IPS-NIHi11 (cell line): ENCODE data around the gene RCBTB1.

Experiments used
- DNase-seq: peaks from one replicate; pipeline ENCODE4 v3.0.0; 2012; ENCODE audit warnings: mixed read lengths, low spot score

RCBTB1 gene

GRCh38 chr13:49559006-49559405 is 26.4 kb downstream of the RCBTB1 start:
- no peak for DNase-seq

- no peak for DNase-seq
These were observed 31.0 kb downstream of the RCBTB1 start for GRCh38 chr13:49554387-49554786.

GRCh38 chr13:49553888-49554287 is 31.5 kb downstream of the RCBTB1 start:
- no peak for DNase-seq

- no peak for DNase-seq
These were observed 34.3 kb downstream of the RCBTB1 start for GRCh38 chr13:49550942-49551644.

GRCh38 chr13:49549289-49549688 is 36.1 kb downstream of the RCBTB1 start:
- DNase-seq = peak; percentile 26

- DNase-seq = no peak
These were observed 38.8 kb downstream of the RCBTB1 start for GRCh38 chr13:49546561-49546960.

GRCh38 chr13:49545661-49546060 is 39.7 kb downstream of the RCBTB1 start:
- no peak for DNase-seq

GRCh38 chr13:49543656-49544055 is 41.7 kb downstream of the RCBTB1 start:
- DNase-seq = no peak

- DNase-seq = no peak
These were observed 44.8 kb downstream of the RCBTB1 start for GRCh38 chr13:49540552-49540951.

GRCh38 chr13:49539746-49540145 is 45.6 kb downstream of the RCBTB1 start:
- DNase-seq = no peak

GRCh38 chr13:49539313-49539712 is 46.0 kb downstream of the RCBTB1 start:
- DNase-seq = no peak

- no peak for DNase-seq
These were observed 47.0 kb downstream of the RCBTB1 start for GRCh38 chr13:49538404-49538803.

GRCh38 chr13:49536144-49536873 is 49.0 kb downstream of the RCBTB1 start:
- DNase-seq = no peak

- no peak for DNase-seq
These were observed 51.6 kb downstream of the RCBTB1 start for GRCh38 chr13:49533591-49534269.

GRCh38 chr13:49533011-49533410 is 52.3 kb downstream of the RCBTB1 start:
- DNase-seq = no peak

- DNase-seq = no peak
These were observed 52.8 kb downstream of the RCBTB1 start for GRCh38 chr13:49532593-49532992.

- DNase-seq = no peak
These were observed 54.9 kb downstream of the RCBTB1 start for GRCh38 chr13:49530457-49530856.

GRCh38 chr13:49528161-49528560 is 57.2 kb downstream of the RCBTB1 start:
- DNase-seq = no peak

- DNase-seq = no peak
These were observed 58.2 kb downstream of the RCBTB1 start for GRCh38 chr13:49527123-49527522.

GRCh38 chr13:49524740-49525501 is 60.4 kb downstream of the RCBTB1 start:
- no peak for DNase-seq

- DNase-seq = no peak
These were observed 64.1 kb downstream of the RCBTB1 start for GRCh38 chr13:49521224-49521623.

GRCh38 chr13:49517461-49517860 is 67.9 kb downstream of the RCBTB1 start:
- peak; percentile 39 for DNase-seq
